Measurements from ENCODE around the gene ERICH6. TPM values are rescaled to one million over a fixed set of nuclear protein-coding genes. Genes with fewer than 3 reads are reported as not detected.

ERICH6 gene
- total and polyA plus RNA-seq, 5 donors from 2014 or later: 0.17 to 0.77 TPM; not detected in 3

- Mint-ChIP-seq H3K27ac (no peak overlapping the region), H3K4me1 (peaks cover 6 to 18% (median 15%) of the 10 kb centered on the region in 4 donors)
- DNase-seq: peak in 2 of 3 donors; percentile 76 to 81
These were observed 17.8 kb upstream of the ERICH6 start for GRCh38 chr3:150721285-150722130.

GRCh38 chr3:150720444-150720843, 16.7 kb upstream of the ERICH6 start:
- Mint-ChIP-seq H3K27me3 (no peaks in the 10 kb centered on the region), H3K4me1 (peaks cover 6 to 18% (median 15%) of the 10 kb centered on the region in 4 donors), H3K9me3 (peaks cover 0 to 14% (median 0%) of the 10 kb centered on the region in 7 donors), H3K36me3 (no peaks in the 10 kb centered on the region), H3K4me3 (no peak overlapping the region), H3K27ac (no peak overlapping the region)
- Histone ChIP-seq H3K4me3 (ENCODE audit: low read depth, low read length) (no peak overlapping the region), H3K9me3 (ENCODE audit: control insufficient read depth in 2 of 2, low read length in 2 of 2) (no peaks in the 10 kb centered on the region), H3K27ac (ENCODE audit: insufficient read depth, low read length, poor library complexity, severe bottlenecking) (no peak overlapping the region), H3K4me1 (ENCODE audit: control insufficient read depth, insufficient read depth, low read length, poor library complexity, severe bottlenecking) (peaks cover 2% of the 10 kb centered on the region), H3K27me3 (ENCODE audit: control insufficient read depth, insufficient read depth, low read length) (no peaks in the 10 kb centered on the region), H3K36me3 (ENCODE audit: control insufficient read depth, insufficient read depth, low read length) (no peaks in the 10 kb centered on the region)
- no peak for ATAC-seq (ENCODE audit: low read depth in 2 of 2)
- no peak for DNase-seq

More at GRCh38 chr3:150721285-150722130, 17.8 kb upstream of the ERICH6 start:
- Mint-ChIP-seq H3K4me3 (no peak overlapping the region), H3K36me3 (no peaks in the 10 kb centered on the region), H3K27me3 (no peaks in the 10 kb centered on the region), H3K9me3 (peaks cover 0 to 6% (median 0%) of the 10 kb centered on the region in 7 donors)
- no peaks in the 10 kb centered on the region for H3K9me3 ChIP-seq (ENCODE audit: control insufficient read depth in 2 of 2, low read length in 2 of 2)
- H3K36me3 ChIP-seq (ENCODE audit: control insufficient read depth, insufficient read depth, low read length): no peaks in the 10 kb centered on the region
- peaks cover 2% of the 10 kb centered on the region for H3K4me1 ChIP-seq (ENCODE audit: control insufficient read depth, insufficient read depth, low read length, poor library complexity, severe bottlenecking)
- no peak overlapping the region for H3K4me3 ChIP-seq (ENCODE audit: low read depth, low read length)
- no peaks in the 10 kb centered on the region for H3K27me3 ChIP-seq (ENCODE audit: control insufficient read depth, insufficient read depth, low read length)
- peak; percentile 76 to 77 for ATAC-seq (ENCODE audit: low read depth in 2 of 2)
- no peak overlapping the region for H3K27ac ChIP-seq (ENCODE audit: insufficient read depth, low read length, poor library complexity, severe bottlenecking)

GRCh38 chr3:150710097-150710496, 6.4 kb upstream of the ERICH6 start:
- H3K4me1 ChIP-seq (ENCODE audit: control insufficient read depth, insufficient read depth, low read length, poor library complexity, severe bottlenecking): peaks cover 3% of the 10 kb centered on the region
- H3K27me3 Mint-ChIP-seq: peaks cover 5% of the 10 kb centered on the region
- peaks cover 4 to 12% (median 10%) of the 10 kb centered on the region in 4 donors for H3K4me1 Mint-ChIP-seq
- peaks cover 0 to 23% (median 9%) of the 10 kb centered on the region in 7 donors for H3K9me3 Mint-ChIP-seq
- no peaks in the 10 kb centered on the region for H3K9me3 ChIP-seq (ENCODE audit: control insufficient read depth in 2 of 2, low read length in 2 of 2)
- no peaks in the 10 kb centered on the region for H3K27me3 ChIP-seq (ENCODE audit: control insufficient read depth, insufficient read depth, low read length)
- H3K4me3 ChIP-seq (ENCODE audit: low read depth, low read length): no peak overlapping the region
- H3K27ac ChIP-seq (ENCODE audit: insufficient read depth, low read length, poor library complexity, severe bottlenecking): no peak overlapping the region
- no peak for ATAC-seq (ENCODE audit: low read depth in 2 of 2)
- H3K4me3 Mint-ChIP-seq: peak overlapping the region in 1 of 4 donors; percentile 30
- H3K27ac Mint-ChIP-seq: no peak overlapping the region
- peaks cover 44% of the 10 kb centered on the region for H3K36me3 Mint-ChIP-seq
- no peak for DNase-seq
- peaks cover 18% of the 10 kb centered on the region for H3K36me3 ChIP-seq (ENCODE audit: control insufficient read depth, insufficient read depth, low read length)

GRCh38 chr3:150703299-150703755, 393 bp downstream of the ERICH6 start:
- Histone ChIP-seq H3K4me3 (ENCODE audit: low read depth, low read length) (peak overlapping the region; percentile 84), H3K4me1 (ENCODE audit: control insufficient read depth, insufficient read depth, low read length, poor library complexity, severe bottlenecking) (peaks cover 17% of the 10 kb centered on the region), H3K27me3 (ENCODE audit: control insufficient read depth, insufficient read depth, low read length) (no peaks in the 10 kb centered on the region), H3K27ac (ENCODE audit: insufficient read depth, low read length, poor library complexity, severe bottlenecking) (peak overlapping the region; percentile 79), H3K9me3 (ENCODE audit: control insufficient read depth in 2 of 2, low read length in 2 of 2) (no peaks in the 10 kb centered on the region), H3K36me3 (ENCODE audit: control insufficient read depth, insufficient read depth, low read length) (peaks cover 4% of the 10 kb centered on the region)
- Mint-ChIP-seq H3K36me3 (peaks cover 13% of the 10 kb centered on the region), H3K9me3 (peaks cover 0 to 4% (median 0%) of the 10 kb centered on the region in 7 donors), H3K4me3 (peak overlapping the region; percentile 94 to 100 (median 98)), H3K4me1 (peaks cover 5 to 29% (median 13%) of the 10 kb centered on the region in 4 donors), H3K27me3 (peaks cover 16% of the 10 kb centered on the region), H3K27ac (peak overlapping the region; percentile 92 to 98 (median 96))
- DNase-seq (peak; percentile 34 to 65 (median 46)), ATAC-seq (ENCODE audit: low read depth in 2 of 2) (peak; percentile 45 to 51)

- peaks cover 0 to 17% (median 7%) of the 10 kb centered on the region in 4 donors for H3K4me1 Mint-ChIP-seq
- DNase-seq: no peak
- Histone ChIP-seq H3K4me3 (ENCODE audit: low read depth, low read length) (no peak overlapping the region), H3K9me3 (ENCODE audit: control insufficient read depth in 2 of 2, low read length in 2 of 2) (no peaks in the 10 kb centered on the region), H3K4me1 (ENCODE audit: control insufficient read depth, insufficient read depth, low read length, poor library complexity, severe bottlenecking) (peaks cover 9% of the 10 kb centered on the region), H3K27me3 (ENCODE audit: control insufficient read depth, insufficient read depth, low read length) (no peaks in the 10 kb centered on the region), H3K27ac (ENCODE audit: insufficient read depth, low read length, poor library complexity, severe bottlenecking) (no peak overlapping the region), H3K36me3 (ENCODE audit: control insufficient read depth, insufficient read depth, low read length) (no peaks in the 10 kb centered on the region)
- peaks cover 15% of the 10 kb centered on the region for H3K27me3 Mint-ChIP-seq
- H3K9me3 Mint-ChIP-seq: peaks cover 0 to 3% (median 0%) of the 10 kb centered on the region in 7 donors
- peaks cover 3% of the 10 kb centered on the region for H3K36me3 Mint-ChIP-seq
- no peak for ATAC-seq (ENCODE audit: low read depth in 2 of 2)
- H3K4me3 Mint-ChIP-seq: no peak overlapping the region
- no peak overlapping the region for H3K27ac Mint-ChIP-seq
These were observed 4.6 kb downstream of the ERICH6 start for GRCh38 chr3:150699068-150699639.

- Histone ChIP-seq H3K27ac (ENCODE audit: insufficient read depth, low read length, poor library complexity, severe bottlenecking) (no peak overlapping the region), H3K4me3 (ENCODE audit: low read depth, low read length) (no peak overlapping the region), H3K4me1 (ENCODE audit: control insufficient read depth, insufficient read depth, low read length, poor library complexity, severe bottlenecking) (no peaks in the 10 kb centered on the region), H3K36me3 (ENCODE audit: control insufficient read depth, insufficient read depth, low read length) (no peaks in the 10 kb centered on the region), H3K27me3 (ENCODE audit: control insufficient read depth, insufficient read depth, low read length) (no peaks in the 10 kb centered on the region), H3K9me3 (ENCODE audit: control insufficient read depth in 2 of 2, low read length in 2 of 2) (peaks cover 0 to 6% of the 10 kb centered on the region in 2 experiments)
- DNase-seq: no peak
- Mint-ChIP-seq H3K4me1 (peaks cover 0 to 4% (median 3%) of the 10 kb centered on the region in 4 donors), H3K9me3 (peaks cover 0 to 5% (median 0%) of the 10 kb centered on the region in 7 donors), H3K27ac (no peak overlapping the region), H3K4me3 (no peak overlapping the region), H3K27me3 (peaks cover 10% of the 10 kb centered on the region), H3K36me3 (peaks cover 3% of the 10 kb centered on the region)
- ATAC-seq (ENCODE audit: low read depth in 2 of 2): no peak
These were observed 6.1 kb downstream of the ERICH6 start for GRCh38 chr3:150697646-150698045.

- Mint-ChIP-seq H3K4me1 (no peaks in the 10 kb centered on the region), H3K36me3 (peaks cover 3% of the 10 kb centered on the region), H3K27me3 (no peaks in the 10 kb centered on the region), H3K9me3 (peaks cover 0 to 5% (median 0%) of the 10 kb centered on the region in 7 donors), H3K27ac (no peak overlapping the region), H3K4me3 (no peak overlapping the region)
- ATAC-seq (ENCODE audit: low read depth in 2 of 2) (no peak), DNase-seq (no peak)
- Histone ChIP-seq H3K36me3 (ENCODE audit: control insufficient read depth, insufficient read depth, low read length) (no peaks in the 10 kb centered on the region), H3K4me1 (ENCODE audit: control insufficient read depth, insufficient read depth, low read length, poor library complexity, severe bottlenecking) (no peaks in the 10 kb centered on the region), H3K9me3 (ENCODE audit: control insufficient read depth in 2 of 2, low read length in 2 of 2) (peaks cover 5 to 8% of the 10 kb centered on the region in 2 experiments), H3K4me3 (ENCODE audit: low read depth, low read length) (no peak overlapping the region), H3K27ac (ENCODE audit: insufficient read depth, low read length, poor library complexity, severe bottlenecking) (no peak overlapping the region), H3K27me3 (ENCODE audit: control insufficient read depth, insufficient read depth, low read length) (no peaks in the 10 kb centered on the region)
These were observed 12.2 kb downstream of the ERICH6 start for GRCh38 chr3:150691414-150692040.
